GM15510 (cell line): ENCODE results near the gene PRDX4.

ENCODE experiments used
- POLR2A ChIP-seq: IDR thresholded peaks from 3 replicates; pipeline ENCODE4 v1.6.1; 2011; ENCODE audit warnings: borderline replicate concordance; ENCODE audit not compliant: insufficient read length; ENCODE audit errors: extremely low read depth

PRDX4 gene

DNA sequence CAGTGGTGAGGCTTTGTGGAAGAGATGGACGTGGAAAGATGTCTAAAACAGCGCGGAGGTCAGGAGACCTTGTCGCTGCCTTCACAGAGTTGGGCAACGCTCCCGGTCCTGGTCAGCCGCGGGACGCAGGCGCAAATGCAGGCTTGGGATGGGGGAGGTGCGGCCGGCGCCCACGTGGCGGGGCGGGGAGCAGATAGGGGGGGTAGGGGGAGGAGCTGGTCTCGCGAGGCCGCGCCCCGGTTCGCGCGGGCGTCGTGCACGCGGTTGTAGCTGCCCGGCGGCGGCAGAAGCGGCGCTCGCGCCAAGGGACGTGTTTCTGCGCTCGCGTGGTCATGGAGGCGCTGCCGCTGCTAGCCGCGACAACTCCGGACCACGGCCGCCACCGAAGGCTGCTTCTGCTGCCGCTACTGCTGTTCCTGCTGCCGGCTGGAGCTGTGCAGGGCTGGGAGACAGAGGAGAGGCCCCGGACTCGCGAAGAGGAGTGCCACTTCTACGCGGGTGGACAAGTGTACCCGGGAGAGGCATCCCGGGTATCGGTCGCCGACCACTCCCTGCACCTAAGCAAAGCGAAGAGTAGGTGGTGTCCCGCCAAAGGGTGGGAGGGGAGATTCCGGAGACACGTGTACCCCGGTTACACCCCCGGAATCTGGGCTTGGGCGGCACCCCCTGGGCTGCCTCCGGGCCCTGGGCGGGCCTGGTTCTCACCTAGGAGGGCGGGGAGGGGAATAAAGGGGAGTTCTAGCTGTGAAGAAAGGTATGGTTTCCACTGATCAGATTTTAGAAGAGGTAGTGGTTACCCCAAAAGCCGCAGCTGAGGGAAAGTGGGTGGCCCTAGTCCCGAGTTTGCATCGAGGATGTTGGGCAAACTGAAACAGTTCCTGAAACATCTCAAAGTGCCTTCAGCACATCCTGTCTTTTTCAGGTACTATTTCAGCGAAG is at the start of gene PRDX4:
PRDX4 (plus strand) TSS at position 255 of the 939 bp plus-strand sequence; CDS start at position 333, 78 bp downstream.
- TF ChIP-seq POLR2A, result peak; percentile 62

GRCh38 chrX:23621621-23622265 is 45.5 kb upstream of the PRDX4 start:
- no peak for TF ChIP-seq POLR2A

- no peak for TF ChIP-seq POLR2A
Measured at GRCh38 chrX:23623797-23624196, 43.5 kb upstream of the PRDX4 start.

DNA sequence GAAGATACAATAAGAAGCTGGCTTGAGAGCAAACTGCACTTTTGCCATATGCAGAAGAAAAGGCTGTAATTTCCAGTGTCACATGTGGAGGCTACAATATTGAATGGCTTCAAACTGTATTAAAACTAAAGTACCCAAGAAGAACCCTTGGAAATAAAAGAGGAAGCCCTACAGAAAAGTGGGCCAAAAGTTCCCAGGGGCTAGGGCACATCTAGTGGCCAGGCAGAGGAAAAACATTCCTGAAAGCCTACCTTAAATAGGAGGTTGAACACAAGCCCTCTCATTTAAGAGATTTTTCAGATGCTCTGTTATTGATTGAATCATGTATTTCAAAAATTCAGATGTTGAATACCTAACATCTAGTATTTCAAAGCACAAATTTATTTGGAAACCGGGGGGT is 40.6 kb upstream of the PRDX4 start:
- no peak for TF ChIP-seq POLR2A

- no peak for TF ChIP-seq POLR2A
Measured at GRCh38 chrX:23628131-23628530, 39.2 kb upstream of the PRDX4 start.

DNA sequence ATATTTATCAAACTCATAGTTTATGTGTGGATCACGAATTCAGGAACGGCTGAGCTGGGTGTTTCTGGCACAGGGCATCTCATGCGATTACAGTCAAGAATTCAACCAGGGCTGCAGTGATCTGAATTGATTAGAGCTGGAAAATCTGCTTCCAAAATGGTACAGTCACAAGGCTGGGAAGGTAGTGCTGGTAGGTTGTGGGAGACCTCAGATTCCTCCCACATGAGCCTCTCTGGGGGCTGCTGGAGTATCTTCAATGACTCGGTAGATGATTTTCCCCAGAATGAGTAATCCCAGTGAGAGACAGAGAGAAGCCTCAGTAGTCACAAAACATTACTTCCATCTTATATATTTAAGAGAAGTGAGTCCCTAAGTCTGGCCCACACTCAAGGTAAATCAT is 36.2 kb upstream of the PRDX4 start:
- TF ChIP-seq POLR2A, result no peak

DNA sequence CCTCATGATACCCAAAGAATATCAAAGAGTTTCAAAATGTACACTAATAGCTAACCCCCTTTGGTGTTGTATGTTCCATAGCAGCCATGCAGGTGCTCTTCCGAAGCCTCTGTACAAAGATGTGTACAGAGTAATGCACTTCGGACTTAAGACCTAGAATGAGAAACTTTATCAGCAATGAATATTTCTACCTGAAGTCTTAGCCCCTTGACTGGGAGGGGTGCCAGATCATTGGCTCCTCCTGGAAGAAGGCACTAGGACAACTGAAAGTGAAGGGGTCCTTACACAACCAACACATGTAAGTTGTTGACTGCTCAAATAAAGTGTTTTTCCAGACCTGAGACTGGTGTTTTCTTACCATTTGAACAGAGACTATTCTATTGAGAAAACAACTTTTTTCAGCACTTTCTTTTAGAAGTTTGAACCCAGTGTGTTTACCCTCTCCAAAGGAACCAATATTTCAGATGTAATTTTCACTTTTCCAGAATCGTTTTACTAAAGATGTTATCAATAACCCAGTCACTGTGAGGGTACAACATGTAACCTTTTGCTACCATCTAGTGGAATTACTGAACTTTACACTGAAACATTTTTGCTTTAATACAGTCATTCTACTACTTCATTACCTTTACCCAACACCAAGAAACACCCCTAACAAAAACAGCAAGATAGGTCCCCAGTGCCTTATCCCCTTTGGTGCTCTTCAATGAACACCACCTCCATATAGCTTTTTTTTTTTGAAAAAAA is 33.3 kb upstream of the PRDX4 start:
- TF ChIP-seq POLR2A, result no peak

GRCh38 chrX:23637187-23637586 is 30.1 kb upstream of the PRDX4 start:
- no peak for TF ChIP-seq POLR2A

DNA sequence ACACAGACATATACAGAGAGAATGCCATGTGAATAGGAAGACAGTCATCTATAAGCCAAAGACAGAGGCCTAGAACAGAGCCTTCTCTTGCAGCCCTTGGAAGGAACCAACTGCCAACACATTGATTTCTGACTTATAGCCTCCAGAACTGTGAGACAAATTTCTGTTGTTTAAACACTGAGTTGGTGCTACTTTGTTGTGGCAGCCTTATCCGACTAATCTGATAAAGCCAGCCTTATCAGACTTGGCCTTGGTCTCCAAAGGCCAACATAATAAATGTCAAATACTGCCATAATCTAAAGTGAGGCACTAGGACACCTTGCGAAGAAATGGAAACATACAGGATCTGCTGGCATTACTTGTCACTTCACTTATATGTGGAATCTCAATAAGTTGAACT is 24.3 kb upstream of the PRDX4 start:
- no peak for TF ChIP-seq POLR2A

GRCh38 chrX:23644744-23645143 is 22.5 kb upstream of the PRDX4 start:
- no peak for TF ChIP-seq POLR2A

DNA sequence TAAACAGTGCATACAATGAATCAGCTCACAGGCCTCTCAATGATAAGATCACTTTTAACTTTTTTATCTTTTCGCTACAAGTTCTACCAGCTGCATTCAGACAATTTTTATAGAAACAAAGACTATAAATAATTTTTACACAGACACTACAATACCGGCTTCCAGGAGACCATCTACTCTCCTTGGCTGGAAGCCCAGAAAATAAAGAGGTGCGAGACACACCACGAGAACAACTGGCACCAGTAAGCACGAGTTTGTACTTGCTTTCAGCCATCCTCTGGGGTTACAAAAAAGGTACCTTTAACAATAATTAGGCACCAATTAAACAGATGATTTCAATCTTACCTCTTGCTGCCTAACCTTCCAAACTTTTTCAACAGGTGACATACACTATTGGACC is 11.2 kb upstream of the PRDX4 start:
- no peak for TF ChIP-seq POLR2A

GRCh38 chrX:23656684-23657083 is 10.6 kb upstream of the PRDX4 start:
- no peak for TF ChIP-seq POLR2A

DNA sequence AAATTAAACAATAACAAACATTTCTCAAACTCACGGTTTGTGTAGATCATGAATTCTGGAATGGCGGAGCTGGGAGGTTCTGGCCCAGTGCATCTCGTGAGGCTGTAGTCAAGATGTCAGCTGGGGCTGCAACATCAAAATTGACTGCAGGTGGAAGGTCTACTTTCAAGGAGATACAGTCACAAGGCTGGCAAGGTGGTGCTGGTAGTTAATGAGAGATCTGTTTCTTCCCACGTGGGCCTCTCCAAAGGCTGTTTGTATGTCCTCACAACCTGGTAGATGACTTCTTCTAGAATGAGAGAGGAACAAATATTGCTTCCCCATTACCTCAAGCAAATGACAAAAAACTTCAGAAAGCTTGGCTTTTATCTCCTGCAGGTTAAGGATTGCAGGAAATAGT is 8.0 kb upstream of the PRDX4 start:
- TF ChIP-seq POLR2A, result no peak

- no peak for TF ChIP-seq POLR2A
Measured at GRCh38 chrX:23660766-23661132, 6.5 kb upstream of the PRDX4 start.

DNA sequence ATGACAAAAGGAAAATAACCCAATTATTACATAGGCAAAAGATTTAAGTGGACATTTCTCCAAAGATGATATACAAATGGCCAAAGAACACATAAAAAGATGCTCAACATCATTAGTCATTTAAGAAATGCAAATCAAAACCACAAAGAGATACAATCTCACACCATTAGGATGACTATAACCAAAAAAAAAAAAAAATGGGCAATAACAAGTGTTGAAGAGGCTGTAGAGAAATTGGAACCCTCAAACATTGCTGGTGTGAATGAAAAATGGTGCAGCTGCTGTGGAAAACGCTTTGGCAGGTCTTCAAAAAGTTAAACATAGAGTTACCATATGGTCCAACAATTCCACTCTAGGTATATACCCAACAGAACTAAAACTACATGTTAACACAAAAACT is 5.6 kb upstream of the PRDX4 start:
- no peak for TF ChIP-seq POLR2A
